HEK293T (cell line): ENCODE data around the gene ASCC1.

ENCODE experiments used
- BHLHE40 ChIP-seq: fragments of 450-650 bp; IDR thresholded peaks from 2 replicates; pipeline ENCODE4 v1.6.1; 2016; ENCODE audit warnings: mild to moderate bottlenecking, moderate library complexity, borderline replicate concordance
- ELF4 ChIP-seq: fragments of 450-650 bp; IDR thresholded peaks from 2 replicates; pipeline ENCODE4 v1.6.1; 2017; ENCODE audit warnings: antibody characterized with exemption
- FOXK2 ChIP-seq: fragments of 450-650 bp; IDR thresholded peaks from 2 replicates; pipeline ENCODE4 v1.6.1; 2016; ENCODE audit warnings: mild to moderate bottlenecking
- FOXM1 ChIP-seq: fragments of 450-650 bp; IDR thresholded peaks from 2 replicates; pipeline ENCODE4 v1.6.1; 2017; ENCODE audit warnings: mild to moderate bottlenecking, borderline replicate concordance
- HDGF ChIP-seq: fragments of 450-650 bp; IDR thresholded peaks from 2 replicates; pipeline ENCODE4 v1.6.1; 2017; ENCODE audit warnings: antibody characterized with exemption, borderline replicate concordance
- LEF1 ChIP-seq: fragments of 450-650 bp; IDR thresholded peaks from 2 replicates; pipeline ENCODE4 v1.6.1; 2017; ENCODE audit warnings: mild to moderate bottlenecking, borderline replicate concordance
- NFRKB ChIP-seq: fragments of 450-650 bp; IDR thresholded peaks from 2 replicates; pipeline ENCODE4 v1.6.1; 2016; ENCODE audit warnings: mild to moderate bottlenecking, moderate library complexity
- PKNOX1 ChIP-seq: fragments of 450-650 bp; IDR thresholded peaks from 2 replicates; pipeline ENCODE4 v1.6.1; 2016
- SP1 ChIP-seq: fragments of 450-650 bp; IDR thresholded peaks from 2 replicates; pipeline ENCODE4 v1.6.1; 2017
- SUZ12 ChIP-seq: fragments of 450-650 bp; IDR thresholded peaks from 2 replicates; pipeline ENCODE4 v1.6.1; 2016; ENCODE audit warnings: mild to moderate bottlenecking
- ZNF384 ChIP-seq: fragments of 450-650 bp; IDR thresholded peaks from 2 replicates; pipeline ENCODE4 v1.6.1; 2016

- TF ChIP-seq PKNOX1 (no peak), FOXM1 (no peak), ELF4 (no peak), SUZ12 (no peak), HDGF (no peak), ZNF384 (no peak), FOXK2 (no peak), BHLHE40 (no peak), NFRKB (no peak), LEF1 (no peak), SP1 (no peak)
Observed at GRCh38 chr10:72250666-72251065, 34.6 kb upstream of the ASCC1 start.
